Measurements from ENCODE around the gene LYST. TPM values are rescaled to one million over a fixed set of nuclear protein-coding genes. Genes with fewer than 3 reads are reported as not detected.

LYST gene
- total RNA-seq, 1 experiment from 2014 or later, result 1.7 TPM

DNA sequence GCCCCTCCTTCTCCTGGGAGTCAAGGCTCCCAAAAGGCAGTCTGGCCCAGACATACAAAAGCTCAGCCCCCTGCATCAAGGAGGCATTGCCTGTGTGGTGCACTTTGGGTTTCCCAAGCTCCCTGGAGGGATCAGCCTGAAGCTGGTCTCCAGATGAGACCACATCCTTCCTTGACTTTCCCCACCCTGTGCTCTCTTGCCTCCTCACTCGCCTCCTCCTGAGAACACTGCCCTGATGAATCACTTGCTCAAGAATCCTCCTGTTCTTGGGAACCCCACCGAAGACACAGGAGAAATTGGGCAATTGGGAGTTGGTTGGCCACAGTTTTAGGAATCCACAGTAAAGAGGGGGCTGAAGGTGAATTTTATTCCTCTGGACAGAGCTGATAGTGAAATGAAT, 34.8 kb upstream of the LYST start:
- Histone ChIP-seq H3K36me3 (ENCODE audit: insufficient read depth, low read length, poor library complexity, severe bottlenecking) (no peaks in the 10 kb centered on the region), H3K27ac (ENCODE audit: low read depth, low read length, poor library complexity, severe bottlenecking) (no peak overlapping the region), H3K4me3 (ENCODE audit: low read depth, low read length, poor library complexity, severe bottlenecking) (no peak overlapping the region), H3K4me1 (ENCODE audit: insufficient read depth, low read length, poor library complexity, severe bottlenecking) (no peaks in the 10 kb centered on the region), H3K9me3 (ENCODE audit: low read depth, low read length, poor library complexity, severe bottlenecking) (no peaks in the 10 kb centered on the region), H3K27me3 (replicated peaks; ENCODE audit: insufficient read depth, low read depth, low read length, poor library complexity) (no peaks in the 10 kb centered on the region)
- TF ChIP-seq CTCF (conservative IDR thresholded peaks at IDR 0.05; ENCODE audit: low read depth, low read length) (no peak), EZH2 (IDR thresholded peaks at IDR 0.05; ENCODE audit: borderline replicate concordance, low read depth, low read length, poor library complexity, severe bottlenecking) (no peak)
- no TSS peak for BruUV-seq (replicated peaks)
- ChIA-PET POLR2A (ENCODE audit: low non-redundant PET) (interaction anchor here (0.5 kb wide), 1 partner anchor 877 kb away, joined by 9 read pairs; no protein-coding TSS in a partner anchor), CTCF (no interaction called here)
- intact Hi-C loops (cut with micrococcal nuclease; ENCODE audit: unreplicated experiment), result no loop called here
- no peak for DNase-seq (ENCODE audit: low spot score)

DNA sequence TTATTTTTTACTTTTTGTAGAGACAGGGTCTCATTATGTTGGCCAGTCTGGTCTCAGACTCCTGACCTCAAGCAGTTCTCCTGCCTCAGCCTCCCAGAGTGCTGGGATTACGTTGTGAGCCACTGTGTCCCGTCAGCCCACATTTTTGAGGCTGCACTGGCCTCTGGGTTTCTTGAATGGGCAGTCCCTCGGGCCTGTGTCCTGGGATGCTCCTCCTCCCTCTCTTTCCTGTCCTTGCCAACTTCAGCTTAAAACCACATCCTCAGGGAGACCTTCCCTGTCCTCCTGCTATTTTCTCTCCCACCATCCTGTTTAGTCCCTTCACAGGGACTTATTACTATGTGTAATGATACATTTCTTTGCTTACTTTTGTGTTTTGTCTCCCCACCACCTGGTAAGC, 31.4 kb upstream of the LYST start:
- Histone ChIP-seq H3K27me3 (replicated peaks; ENCODE audit: insufficient read depth, low read depth, low read length, poor library complexity) (no peaks in the 10 kb centered on the region), H3K27ac (ENCODE audit: low read depth, low read length, poor library complexity, severe bottlenecking) (no peak overlapping the region), H3K4me3 (ENCODE audit: low read depth, low read length, poor library complexity, severe bottlenecking) (no peak overlapping the region), H3K9me3 (ENCODE audit: low read depth, low read length, poor library complexity, severe bottlenecking) (no peaks in the 10 kb centered on the region), H3K4me1 (ENCODE audit: insufficient read depth, low read length, poor library complexity, severe bottlenecking) (no peaks in the 10 kb centered on the region), H3K36me3 (ENCODE audit: insufficient read depth, low read length, poor library complexity, severe bottlenecking) (no peaks in the 10 kb centered on the region)
- ChIA-PET CTCF (no interaction called here), POLR2A (ENCODE audit: low non-redundant PET) (no interaction called here)
- no peak for TF ChIP-seq EZH2 (IDR thresholded peaks at IDR 0.05; ENCODE audit: borderline replicate concordance, low read depth, low read length, poor library complexity, severe bottlenecking)
- TF ChIP-seq CTCF (conservative IDR thresholded peaks at IDR 0.05; ENCODE audit: low read depth, low read length), result no peak
- no peak for DNase-seq (ENCODE audit: low spot score)
- BruUV-seq (replicated peaks), result no TSS peak
- intact Hi-C loops (cut with micrococcal nuclease; ENCODE audit: unreplicated experiment), result no loop called here

GRCh38 chr1:235893840-235894239, 27.1 kb upstream of the LYST start:
- TF ChIP-seq CTCF (conservative IDR thresholded peaks at IDR 0.05; ENCODE audit: low read depth, low read length), result no peak
- TF ChIP-seq EZH2 (IDR thresholded peaks at IDR 0.05; ENCODE audit: borderline replicate concordance, low read depth, low read length, poor library complexity, severe bottlenecking), result no peak
- H3K4me3 ChIP-seq (ENCODE audit: low read depth, low read length, poor library complexity, severe bottlenecking), result no peak overlapping the region
- no peaks in the 10 kb centered on the region for H3K27me3 ChIP-seq (replicated peaks; ENCODE audit: insufficient read depth, low read depth, low read length, poor library complexity)
- ChIA-PET CTCF (no interaction called here), POLR2A (ENCODE audit: low non-redundant PET) (no interaction called here)
- H3K4me1 ChIP-seq (ENCODE audit: insufficient read depth, low read length, poor library complexity, severe bottlenecking), result no peaks in the 10 kb centered on the region
- intact Hi-C loops (cut with micrococcal nuclease; ENCODE audit: unreplicated experiment), result no loop called here
- no peaks in the 10 kb centered on the region for H3K9me3 ChIP-seq (ENCODE audit: low read depth, low read length, poor library complexity, severe bottlenecking)
- H3K36me3 ChIP-seq (ENCODE audit: insufficient read depth, low read length, poor library complexity, severe bottlenecking), result no peaks in the 10 kb centered on the region
- H3K27ac ChIP-seq (ENCODE audit: low read depth, low read length, poor library complexity, severe bottlenecking), result no peak overlapping the region
- no peak for DNase-seq (ENCODE audit: low spot score)
- BruUV-seq (replicated peaks), result no TSS peak
